ENCODE results near the gene GPR173. TPM values are rescaled to one million over a fixed set of nuclear protein-coding genes. Genes with fewer than 3 reads are reported as not detected.

The GPR173 gene
- total and polyA plus RNA-seq, 2 of the 8 experiments (the other 6 are each of a cell fraction or from before 2014, with no cell fraction given) = 7.0 to 11.3 TPM

DNA sequence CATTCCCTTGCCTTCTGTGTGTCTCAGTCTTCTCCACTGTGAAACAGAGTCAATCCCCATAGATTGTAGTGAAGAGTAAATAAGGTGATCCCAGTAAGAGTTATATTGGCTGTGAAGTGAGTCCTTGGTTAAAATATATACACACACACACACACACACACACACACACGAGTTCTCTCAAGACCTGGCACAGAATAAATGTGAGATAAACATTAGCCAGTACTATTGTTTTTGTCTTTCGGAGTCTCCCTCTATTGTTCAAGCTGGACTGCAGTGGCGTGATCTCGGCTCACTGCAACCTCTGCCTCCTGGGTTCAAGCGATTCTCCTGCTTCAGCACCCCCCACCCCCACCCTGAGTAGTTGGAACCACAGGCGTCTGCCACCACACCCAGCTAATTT is 45.5 kb upstream of the GPR173 start:
- Histone ChIP-seq H3K79me2 (ENCODE audit: control insufficient read depth in 1 of 2, insufficient read depth in 2 of 2, low read length in 2 of 2) (no peaks in the 10 kb centered on the region), H3K27ac (ENCODE audit: low read depth, low read length) (no peak overlapping the region), H3K79me1 (ENCODE audit: low read depth, low read length) (no peaks in the 10 kb centered on the region), H4K5ac (ENCODE audit: insufficient read length, low read depth, low read length) (no peak overlapping the region), H3K4me1 (replicated peaks in 1 of 4; ENCODE audit: control insufficient read depth in 3 of 4, insufficient read depth in 4 of 4, low read length in 3 of 4) (no peaks in the 10 kb centered on the region), H4K91ac (replicated peaks; ENCODE audit: insufficient read length, low read length) (no peak overlapping the region), H3K9ac (replicated peaks in 1 of 4; ENCODE audit: extremely low read depth in 1 of 4, low read depth in 3 of 4, low read length in 3 of 4) (no peak overlapping the region), H3K9me3 (ENCODE audit: insufficient read depth in 2 of 2, low read depth in 1 of 2, low read length in 1 of 2) (no peaks in the 10 kb centered on the region), H4K20me1 (replicated peaks in 1 of 2; ENCODE audit: control insufficient read depth in 1 of 2, insufficient read depth in 2 of 2, low read length in 2 of 2) (no peaks in the 10 kb centered on the region), H2BK5ac (ENCODE audit: low read depth, low read length) (no peak overlapping the region), H2BK12ac (ENCODE audit: low read depth, low read length) (no peak overlapping the region), H2BK20ac (ENCODE audit: low read length) (no peak overlapping the region), H3K27me3 (replicated peaks in 1 of 4; ENCODE audit: control insufficient read depth in 3 of 4, extremely low read depth in 1 of 4, insufficient read depth in 3 of 4, low read length in 3 of 4) (peaks cover 0 to 15% (median 2%) of the 10 kb centered on the region in 4 experiments; a peak in 2 of 7 replicates), H3K23ac (ENCODE audit: insufficient read length) (no peak overlapping the region), H3K14ac (ENCODE audit: insufficient read length) (no peak overlapping the region), H3K4ac (replicated peaks; ENCODE audit: insufficient read length, low read depth, low read length) (no peak overlapping the region), H4K8ac (ENCODE audit: extremely low read depth, insufficient read depth, low read length) (no peak overlapping the region), H2AFZ (ENCODE audit: low read length) (no peak overlapping the region), H3K18ac (ENCODE audit: extremely low read depth, low read length) (no peak overlapping the region), H3K4me3 (ENCODE audit: extremely low read depth in 1 of 4, insufficient read depth in 2 of 4, low read depth in 3 of 4, low read length in 4 of 4) (no peak overlapping the region), H2BK15ac (ENCODE audit: low read length) (no peak overlapping the region), H3K36me3 (ENCODE audit: control insufficient read depth in 2 of 4, insufficient read depth in 4 of 4, low read length in 3 of 4) (no peaks in the 10 kb centered on the region), H3K23me2 (ENCODE audit: low read depth, low read length) (no peaks in the 10 kb centered on the region), H2AK5ac (ENCODE audit: low read depth, low read length) (no peak overlapping the region), H3K56ac (replicated peaks; ENCODE audit: insufficient read length, low read depth, low read length) (no peak overlapping the region), H2BK120ac (replicated peaks; ENCODE audit: low read depth, low read length) (no peak overlapping the region), H3K4me2 (ENCODE audit: insufficient read depth in 1 of 2, low read depth in 2 of 2, low read length in 2 of 2) (no peak overlapping the region)
- ChIA-PET POLR2A (ENCODE audit: partially characterized antibody) (no interaction called here), CTCF (ENCODE audit: partially characterized antibody) (interaction anchor here (0.7 to 1.2 kb wide), 3 partner anchors 13 to 17 kb away, joined by 3 to 7 read pairs (median 4); no protein-coding TSS in a partner anchor)
- no peak for DNase-seq (ENCODE audit: low read depth in 1 of 2, low spot score in 2 of 2)
- 86% methylated on average over 5 of the region's 6 CpGs; no CpG with 5 or more reads in 1 of the 2 experiments for WGBS, 2 experiments (ENCODE audit: extremely low coverage in 1 of 2, insufficient coverage in 1 of 2, insufficient read length in 1 of 2, insufficient replicate concordance in 2 of 2, low coverage in 1 of 2, low lambda C conversion rate in 2 of 2, missing lambda C conversion rate in 1 of 2)
- FAIRE-seq = no peak
- TF ChIP-seq, protein P1, sequence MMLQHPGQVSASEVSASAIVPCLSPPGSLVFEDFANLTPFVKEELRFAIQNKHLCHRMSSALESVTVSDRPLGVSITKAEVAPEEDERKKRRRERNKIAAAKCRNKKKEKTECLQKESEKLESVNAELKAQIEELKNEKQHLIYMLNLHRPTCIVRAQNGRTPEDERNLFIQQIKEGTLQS (IDR thresholded peaks at IDR 0.05; ENCODE audit: insufficient read depth, low read depth, low read length) = no peak
- no peak for TF ChIP-seq GTF2F1 (IDR thresholded peaks at IDR 0.05; ENCODE audit: borderline replicate concordance, low read depth, low read length)
